Measurements from ENCODE around the gene PRKCE. TPM values are rescaled to one million over a fixed set of nuclear protein-coding genes. Genes with fewer than 3 reads are reported as not detected.

Gene PRKCE
- total and polyA plus RNA-seq, 7 donors = 3.0 to 22.8 (median 16.1) TPM

GRCh38 chr2:46229134-46230063 is 577.9 kb downstream of the PRKCE start:
- H3K4me1 ChIP-seq = peaks cover 12% of the 10 kb centered on the region
- peak in 1 of 4 donors; percentile 11 for ATAC-seq
- no peak overlapping the region for H3K4me3 ChIP-seq
- TF ChIP-seq, protein P1, sequence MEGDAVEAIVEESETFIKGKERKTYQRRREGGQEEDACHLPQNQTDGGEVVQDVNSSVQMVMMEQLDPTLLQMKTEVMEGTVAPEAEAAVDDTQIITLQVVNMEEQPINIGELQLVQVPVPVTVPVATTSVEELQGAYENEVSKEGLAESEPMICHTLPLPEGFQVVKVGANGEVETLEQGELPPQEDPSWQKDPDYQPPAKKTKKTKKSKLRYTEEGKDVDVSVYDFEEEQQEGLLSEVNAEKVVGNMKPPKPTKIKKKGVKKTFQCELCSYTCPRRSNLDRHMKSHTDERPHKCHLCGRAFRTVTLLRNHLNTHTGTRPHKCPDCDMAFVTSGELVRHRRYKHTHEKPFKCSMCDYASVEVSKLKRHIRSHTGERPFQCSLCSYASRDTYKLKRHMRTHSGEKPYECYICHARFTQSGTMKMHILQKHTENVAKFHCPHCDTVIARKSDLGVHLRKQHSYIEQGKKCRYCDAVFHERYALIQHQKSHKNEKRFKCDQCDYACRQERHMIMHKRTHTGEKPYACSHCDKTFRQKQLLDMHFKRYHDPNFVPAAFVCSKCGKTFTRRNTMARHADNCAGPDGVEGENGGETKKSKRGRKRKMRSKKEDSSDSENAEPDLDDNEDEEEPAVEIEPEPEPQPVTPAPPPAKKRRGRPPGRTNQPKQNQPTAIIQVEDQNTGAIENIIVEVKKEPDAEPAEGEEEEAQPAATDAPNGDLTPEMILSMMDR (IDR thresholded peaks at IDR 0.05) = no peak
- intact Hi-C loops (cut with DNase I) = loop anchor here (2.0 to 5.0 kb wide), 3 partner anchors 133 to 231 kb away; no protein-coding TSS in a partner anchor
- no peak overlapping the region for H3K27ac ChIP-seq
- no peaks in the 10 kb centered on the region for H3K36me3 ChIP-seq (ENCODE audit: insufficient read depth in 1 of 2, low read depth in 1 of 2)
- DNase-seq = no peak
- no peaks in the 10 kb centered on the region for H3K9me3 ChIP-seq
- WGBS, 3 donors = 74 to 80% (median 74%) methylated on average over 11 of the region's 11 CpGs
- no peaks in the 10 kb centered on the region for H3K27me3 ChIP-seq (ENCODE audit: insufficient read depth in 3 of 3, low read length in 2 of 3)

DNA sequence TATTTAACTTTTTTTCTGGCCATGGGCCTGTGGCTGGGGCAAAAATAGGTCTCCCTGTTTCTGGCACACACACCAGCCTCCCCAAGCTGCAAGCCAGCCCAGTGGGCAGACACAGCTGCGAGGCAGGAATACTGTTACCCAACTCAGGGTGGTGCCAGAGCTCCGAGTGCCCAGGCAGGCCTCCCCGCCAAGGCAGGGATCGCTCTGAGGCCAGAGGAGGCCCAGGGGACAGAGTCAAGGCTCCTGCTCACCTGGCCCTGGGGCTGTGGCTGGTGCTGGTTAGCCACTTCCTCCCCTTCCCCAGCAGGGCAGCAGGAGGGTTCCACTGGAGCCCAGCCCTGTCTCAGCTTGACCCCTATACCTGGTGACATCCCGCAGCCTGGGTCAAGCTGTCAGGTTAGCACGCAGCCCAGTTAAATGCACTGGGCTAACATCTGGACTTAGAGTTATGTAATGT is 578.7 kb downstream of the PRKCE start:
- intact Hi-C loops (cut with DNase I) = loop anchor here (2.0 to 5.0 kb wide), 3 partner anchors 132 to 231 kb away; no protein-coding TSS in a partner anchor
- no peaks in the 10 kb centered on the region for H3K27me3 ChIP-seq (ENCODE audit: insufficient read depth in 3 of 3, low read length in 2 of 3)
- H3K9me3 ChIP-seq = no peaks in the 10 kb centered on the region
- no peak overlapping the region for H3K4me3 ChIP-seq
- peaks cover 12% of the 10 kb centered on the region for H3K4me1 ChIP-seq
- ATAC-seq (peak; percentile 91 to 99 (median 96)), DNase-seq (peak; percentile 38 to 77)
- TF ChIP-seq, protein P1 (IDR thresholded peaks at IDR 0.05) = peak; percentile 54
- WGBS, 3 donors = 45 to 53% (median 49%) methylated on average over 6 of the region's 6 CpGs
- no peaks in the 10 kb centered on the region for H3K36me3 ChIP-seq (ENCODE audit: insufficient read depth in 1 of 2, low read depth in 1 of 2)
- H3K27ac ChIP-seq = no peak overlapping the region

DNA sequence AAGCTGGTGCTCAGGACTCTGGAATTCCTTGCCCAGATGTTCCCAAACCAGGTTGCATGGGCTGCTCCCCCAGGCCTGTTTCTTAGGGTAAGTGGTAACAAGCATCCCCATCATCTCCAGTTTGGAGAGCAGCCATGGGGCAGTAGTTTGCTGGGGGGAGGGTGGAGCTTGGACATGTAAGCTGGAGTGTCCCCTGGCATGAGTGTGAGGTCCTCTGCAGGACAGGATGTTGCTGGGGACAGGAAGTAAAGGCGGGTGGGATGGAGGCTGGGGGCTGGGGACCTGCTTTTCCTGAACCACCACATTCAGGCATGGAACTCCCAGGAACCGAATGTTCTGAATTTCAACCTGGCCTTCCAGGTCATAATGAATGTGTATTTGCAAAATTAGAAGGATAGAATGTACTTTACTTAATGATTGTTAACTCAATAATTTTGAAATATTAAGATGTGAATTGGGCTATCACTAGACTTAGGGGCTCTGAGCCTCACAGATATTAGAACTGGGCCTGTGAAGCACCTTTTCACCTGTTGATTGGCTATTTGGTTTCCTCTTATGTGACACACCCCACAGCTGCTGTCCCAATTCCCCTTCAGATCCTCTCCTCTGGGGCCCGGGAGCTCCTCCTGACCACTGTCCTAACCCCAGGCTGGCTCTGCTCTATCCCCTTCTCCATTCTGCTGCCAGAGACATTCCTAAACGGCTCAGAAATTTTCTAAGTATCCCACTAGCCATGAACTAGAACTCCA is 579.4 kb downstream of the PRKCE start:
- no peaks in the 10 kb centered on the region for H3K36me3 ChIP-seq (ENCODE audit: insufficient read depth in 1 of 2, low read depth in 1 of 2)
- WGBS, 3 donors = 62 to 68% (median 64%) methylated on average over 4 of the region's 4 CpGs
- intact Hi-C loops (cut with DNase I) = loop anchor here (2.0 to 5.0 kb wide), 3 partner anchors 131 to 230 kb away; no protein-coding TSS in a partner anchor
- TF ChIP-seq, protein P1 (IDR thresholded peaks at IDR 0.05) = no peak
- DNase-seq = no peak
- no peak overlapping the region for H3K4me3 ChIP-seq
- no peaks in the 10 kb centered on the region for H3K27me3 ChIP-seq (ENCODE audit: insufficient read depth in 3 of 3, low read length in 2 of 3)
- peaks cover 12% of the 10 kb centered on the region for H3K4me1 ChIP-seq
- no peak overlapping the region for H3K27ac ChIP-seq
- H3K9me3 ChIP-seq = no peaks in the 10 kb centered on the region
- no peak for ATAC-seq

DNA sequence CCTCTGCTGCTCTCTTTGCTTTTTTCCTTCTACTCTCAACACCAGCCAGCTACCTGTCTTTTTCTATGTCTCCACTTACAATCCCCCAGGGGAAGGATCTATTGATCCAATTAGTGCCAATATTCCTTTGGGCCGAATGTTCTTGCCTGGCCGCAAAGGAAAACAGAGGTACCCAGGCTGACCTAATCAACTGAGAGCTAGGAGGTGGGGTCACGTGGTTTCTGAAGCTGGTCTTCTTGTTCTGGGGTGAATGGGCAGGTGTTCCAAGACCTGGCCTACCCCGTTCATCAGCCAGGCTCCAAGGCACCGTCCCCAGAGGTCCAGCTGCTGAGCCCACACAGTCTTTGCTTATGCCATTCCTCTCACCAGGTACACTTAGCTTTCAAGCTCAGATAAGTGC is 580.2 kb downstream of the PRKCE start:
- TF ChIP-seq, protein P1 (IDR thresholded peaks at IDR 0.05) = no peak
- no peak overlapping the region for H3K4me3 ChIP-seq
- intact Hi-C loops (cut with DNase I) = loop anchor here (2.0 to 5.0 kb wide), 3 partner anchors 131 to 229 kb away; no protein-coding TSS in a partner anchor
- ATAC-seq (no peak), DNase-seq (no peak)
- H3K4me1 ChIP-seq = peaks cover 12% of the 10 kb centered on the region
- no peaks in the 10 kb centered on the region for H3K36me3 ChIP-seq (ENCODE audit: insufficient read depth in 1 of 2, low read depth in 1 of 2)
- H3K27me3 ChIP-seq (ENCODE audit: insufficient read depth in 3 of 3, low read length in 2 of 3) = no peaks in the 10 kb centered on the region
- 97% methylated on average over 5 of the region's 5 CpGs for WGBS, 3 donors
- H3K27ac ChIP-seq = no peak overlapping the region
- H3K9me3 ChIP-seq = no peaks in the 10 kb centered on the region

Data from psoas muscle (tissue), 8 donors.